Endothelial cell of umbilical vein (primary cell): ENCODE data around the gene OR3A3. TPM values are rescaled to one million over a fixed set of nuclear protein-coding genes. Genes with fewer than 3 reads are reported as not detected.

Experiments
- BruUV-seq: library from RNA; stranded (reverse); fragments of 400-500 nt; replicated peaks from 2 replicates; lab custom pipeline; 2021; lab: Mats Ljungman, UMichigan
- CTCF ChIA-PET: fragments of 300-600, 350-600 bp; sonication (Branson Sonifier 250); formaldehyde crosslinking; loops from one replicate; lab custom pipeline; 2021; ENCODE audit warnings: antibody characterized with exemption, inconsistent platforms; lab: Charles Lee
- POLR2A ChIA-PET: fragments of 300-600, 350-600 bp; sonication (Branson Sonifier 250); formaldehyde crosslinking; loops from one replicate; lab custom pipeline; 2021; ENCODE audit warnings: antibody characterized with exemption, inconsistent platforms; lab: Charles Lee
- DNase-seq: peaks from one replicate; pipeline ENCODE4 v3.0.0-alpha.2; 2011; ENCODE audit warnings: low read depth, low spot score
- FAIRE-seq: peaks from 2 replicates; lab custom pipeline; 2011; peaks lifted over from hg19 to GRCh38; lab: Jason Lieb, UNC
- H2AFZ ChIP-seq: 2 replicates; pipeline ENCODE4 v1.6.0; 2012; ENCODE audit warnings: low read depth, low read length, control low read depth, inconsistent platforms
- H3K27ac ChIP-seq: 2 replicates; pipeline ENCODE4 v1.5.1; 2011; ENCODE audit warnings: low read depth, mild to moderate bottlenecking, control low read depth, low read length, moderate library complexity; ENCODE audit not compliant: insufficient read depth
- H3K27me3 ChIP-seq, 2 experiments: 2 replicates each; pipeline versions ENCODE4 v1.6.0 to v1.6.1; 2011; ENCODE audit warnings: low read length in 2 of 2, mixed read lengths in 1 of 2; ENCODE audit not compliant: control insufficient read depth in 2 of 2, insufficient read depth in 2 of 2
- H3K36me3 ChIP-seq, 2 experiments: 2 replicates in 1 of 2; 3 replicates in 1 of 2; pipeline ENCODE4 v1.5.1; 2011; ENCODE audit warnings: low read length in 2 of 2, mild to moderate bottlenecking in 1 of 2, moderate library complexity in 1 of 2; ENCODE audit not compliant: control insufficient read depth in 2 of 2, insufficient read depth in 2 of 2; ENCODE audit errors: extremely low read depth in 1 of 2
- H3K4me1 ChIP-seq: 3 replicates; pipeline ENCODE4 v1.5.1; 2011; ENCODE audit warnings: mild to moderate bottlenecking, low read length; ENCODE audit not compliant: control insufficient read depth, insufficient read depth; ENCODE audit errors: extremely low read depth
- H3K4me2 ChIP-seq: 2 replicates; pipeline ENCODE4 v1.6.1; 2011; ENCODE audit warnings: low read length, control low read depth, mixed read lengths; ENCODE audit not compliant: insufficient read depth
- H3K4me3 ChIP-seq, 3 experiments: fragments of 200-600 bp in 1 of 3; sonication (generic), shearing (Covaris generic) in 1 of 3; replicated peaks in 1 of 3; 2 replicates each; pipeline ENCODE4 v1.5.1; 2011 to 2016; ENCODE audit warnings: control low read depth in 3 of 3, low read length in 3 of 3, mild to moderate bottlenecking in 2 of 3, inconsistent platforms in 1 of 3, low read depth in 1 of 3, moderate library complexity in 1 of 3; ENCODE audit not compliant: insufficient read depth in 1 of 3
- H3K79me2 ChIP-seq: 2 replicates; pipeline ENCODE4 v1.6.0; 2012; ENCODE audit warnings: low read length, inconsistent platforms; ENCODE audit not compliant: control insufficient read depth, insufficient read depth
- H3K9ac ChIP-seq: replicated peaks from 2 replicates; pipeline ENCODE3; 2011; ENCODE audit warnings: low read length, control low read depth; ENCODE audit not compliant: insufficient read depth; ENCODE audit errors: extremely low read depth
- H3K9me1 ChIP-seq: replicated peaks from 3 replicates; pipeline ENCODE4 v1.6.0; 2011; ENCODE audit warnings: mild to moderate bottlenecking, low read length; ENCODE audit not compliant: control insufficient read depth, insufficient read depth; ENCODE audit errors: extremely low read depth
- H3K9me3 ChIP-seq: replicated peaks from 2 replicates; pipeline ENCODE4 v1.5.1; 2012; ENCODE audit warnings: low read length, inconsistent platforms; ENCODE audit not compliant: control insufficient read depth, insufficient read depth
- H4K20me1 ChIP-seq: replicated peaks from 2 replicates; pipeline ENCODE3; 2011; ENCODE audit warnings: mild to moderate bottlenecking, low read length; ENCODE audit not compliant: control insufficient read depth, insufficient read depth; ENCODE audit errors: extremely low read depth
- EZH2 ChIP-seq: IDR thresholded peaks from 2 replicates; pipeline ENCODE4 v1.6.1; 2012; ENCODE audit warnings: borderline replicate concordance, low read depth, mild to moderate bottlenecking, moderate library complexity, low read length, inconsistent platforms; ENCODE audit not compliant: severe bottlenecking
- FOS ChIP-seq: IDR thresholded peaks from 2 replicates; pipeline ENCODE4 v1.6.1; 2011; ENCODE audit warnings: mild to moderate bottlenecking, low read length, moderate library complexity, borderline replicate concordance; ENCODE audit not compliant: insufficient read depth
- GATA2 ChIP-seq: IDR thresholded peaks from 2 replicates; pipeline ENCODE4 v1.7.0; 2011; ENCODE audit warnings: low read depth, mild to moderate bottlenecking, moderate library complexity, mixed read lengths, low read length; ENCODE audit not compliant: insufficient read length, insufficient read depth
- JUN ChIP-seq: IDR thresholded peaks from 2 replicates; pipeline ENCODE4 v1.6.1; 2011; ENCODE audit warnings: borderline replicate concordance, low read depth; ENCODE audit not compliant: insufficient read length, insufficient read depth
- MYC ChIP-seq: IDR thresholded peaks from one replicate; pipeline ENCODE4 v1.6.1; 2011; ENCODE audit warnings: mild to moderate bottlenecking, low read depth, low read length
- POLR2A ChIP-seq: IDR thresholded peaks from 2 replicates; pipeline ENCODE4 v1.6.1; 2012; ENCODE audit warnings: low read depth, mild to moderate bottlenecking, control low read depth, low read length
- POLR2AphosphoS5 ChIP-seq: IDR thresholded peaks from 2 replicates; pipeline ENCODE4 v1.6.1; 2012; ENCODE audit warnings: low read depth, mild to moderate bottlenecking, control low read depth, low read length, moderate library complexity; ENCODE audit not compliant: insufficient read depth
- dilution Hi-C: fragments of 300-500 bp; cut with MboI; formaldehyde crosslinking; loops from one replicate; pipeline ENCODE4 v1.15.0; 2019; ENCODE audit warnings: low sequenced_read_pairs; ENCODE audit not compliant: extremely low pct_ligation_motif_present
- intact Hi-C: fragments of 100-400 bp; cut with micrococcal nuclease; formaldehyde crosslinking; loops from one replicate; pipeline ENCODE4 v1.10.0; 2022
- polyA plus RNA-seq, 4 experiments: library from polyadenylated mRNA; depleted of rRNA in 3 of 4; stranded (reverse) in 3 of 4; unstranded in 1 of 4; fragments of >200 nt; gene quantifications; 2 replicates each; pipeline versions ENCODE4 v1.2.1 to v1.2.3, GENCODE V29; 2011 to 2012; ENCODE audit warnings: missing spikeins in 1 of 4
- small RNA-seq: library from RNA; depleted of rRNA; stranded (forward); fragments of <200 nt; gene quantifications from one replicate; pipeline ENCODE3, GENCODE V24; 2012; ENCODE audit warnings: low replicate concordance, low read depth; ENCODE audit not compliant: insufficient read depth, insufficient read length
- total RNA-seq: library from RNA; stranded (reverse); gene quantifications from 2 replicates; pipeline ENCODE4 v1.2.3, GENCODE V29; 2021
- TF ChIP-seq, protein P1 (sequence below): IDR thresholded peaks from 2 replicates; pipeline ENCODE4 v1.6.1; 2011; ENCODE audit not compliant: insufficient read depth, insufficient read length
- TF ChIP-seq, protein P2 (sequence below), 2 donors: IDR thresholded peaks; 1 replicate in 1 of 2; 2 replicates in 1 of 2; pipeline ENCODE4 v1.5.1; 2011; ENCODE audit warnings: low read length in 2 of 2, mild to moderate bottlenecking in 2 of 2, moderate library complexity in 2 of 2, control low read depth in 1 of 2, inconsistent platforms in 1 of 2, low read depth in 1 of 2; ENCODE audit not compliant: insufficient read depth in 1 of 2; ENCODE audit errors: extremely low read depth in 1 of 2

The OR3A3 gene
- total and polyA plus RNA-seq, 2 donors (not counting 3 experiments of a cell fraction or from before 2014, with no cell fraction given), result not detected

DNA sequence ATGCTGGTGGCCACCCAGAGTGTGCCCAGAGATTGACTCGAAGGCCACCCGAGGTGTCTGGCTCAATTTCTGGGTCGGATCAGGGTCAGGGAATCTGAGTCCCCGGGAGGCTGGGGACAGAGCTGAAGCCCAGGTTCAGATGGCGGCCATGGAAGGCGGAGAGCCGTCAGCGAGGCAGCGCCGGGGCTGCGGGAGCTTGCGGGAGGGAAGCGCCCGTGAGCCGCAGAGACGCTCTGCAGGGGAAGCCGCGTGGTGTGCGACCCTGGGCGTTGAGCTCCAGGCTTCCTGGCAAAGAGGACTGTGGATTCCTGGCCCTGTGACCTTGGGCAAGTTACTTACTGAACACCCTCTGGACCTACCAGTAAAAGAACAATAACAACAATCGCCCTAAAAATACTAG, 61.0 kb downstream of the OR3A3 start:
- Histone ChIP-seq H3K9me1 (no peaks in the 10 kb centered on the region), H4K20me1 (no peaks in the 10 kb centered on the region), H3K4me3 (no peak overlapping the region), H3K27me3 (no peaks in the 10 kb centered on the region), H3K9ac (no peak overlapping the region), H3K9me3 (no peaks in the 10 kb centered on the region), H2AFZ (no peak overlapping the region), H3K36me3 (no peaks in the 10 kb centered on the region), H3K4me1 (no peaks in the 10 kb centered on the region), H3K79me2 (no peaks in the 10 kb centered on the region), H3K27ac (no peak overlapping the region), H3K4me2 (no peak overlapping the region)
- dilution Hi-C loops, result no loop called here
- intact Hi-C loops, result no loop called here
- no TSS peak for BruUV-seq
- DNase-seq, result no peak
- FAIRE-seq, result no peak
- no peak for TF ChIP-seq JUN
- no peak for TF ChIP-seq POLR2A
- TF ChIP-seq, protein P1, sequence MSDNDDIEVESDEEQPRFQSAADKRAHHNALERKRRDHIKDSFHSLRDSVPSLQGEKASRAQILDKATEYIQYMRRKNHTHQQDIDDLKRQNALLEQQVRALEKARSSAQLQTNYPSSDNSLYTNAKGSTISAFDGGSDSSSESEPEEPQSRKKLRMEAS, result no peak
- no peak for TF ChIP-seq MYC
- no peak for TF ChIP-seq GATA2
- no peak for TF ChIP-seq FOS
- TF ChIP-seq EZH2, result no peak
- TF ChIP-seq, protein P2, sequence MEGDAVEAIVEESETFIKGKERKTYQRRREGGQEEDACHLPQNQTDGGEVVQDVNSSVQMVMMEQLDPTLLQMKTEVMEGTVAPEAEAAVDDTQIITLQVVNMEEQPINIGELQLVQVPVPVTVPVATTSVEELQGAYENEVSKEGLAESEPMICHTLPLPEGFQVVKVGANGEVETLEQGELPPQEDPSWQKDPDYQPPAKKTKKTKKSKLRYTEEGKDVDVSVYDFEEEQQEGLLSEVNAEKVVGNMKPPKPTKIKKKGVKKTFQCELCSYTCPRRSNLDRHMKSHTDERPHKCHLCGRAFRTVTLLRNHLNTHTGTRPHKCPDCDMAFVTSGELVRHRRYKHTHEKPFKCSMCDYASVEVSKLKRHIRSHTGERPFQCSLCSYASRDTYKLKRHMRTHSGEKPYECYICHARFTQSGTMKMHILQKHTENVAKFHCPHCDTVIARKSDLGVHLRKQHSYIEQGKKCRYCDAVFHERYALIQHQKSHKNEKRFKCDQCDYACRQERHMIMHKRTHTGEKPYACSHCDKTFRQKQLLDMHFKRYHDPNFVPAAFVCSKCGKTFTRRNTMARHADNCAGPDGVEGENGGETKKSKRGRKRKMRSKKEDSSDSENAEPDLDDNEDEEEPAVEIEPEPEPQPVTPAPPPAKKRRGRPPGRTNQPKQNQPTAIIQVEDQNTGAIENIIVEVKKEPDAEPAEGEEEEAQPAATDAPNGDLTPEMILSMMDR (IDR thresholded peaks at IDR 0.05; ENCODE audit: extremely low read depth in 1 of 2, insufficient read depth in 1 of 2, low read depth in 1 of 2, low read length in 2 of 2), result no peak
- no peak for TF ChIP-seq POLR2AphosphoS5
- POLR2A ChIA-PET, result no interaction called here
- CTCF ChIA-PET, result no interaction called here

Small RNA genes lying within 50 kb of the gene (small RNA-seq; reads per million reads assigned to genes)
- not detected for gene OR1AC1P

Other genes starting within 250 kb of the OR3A3 start
- gene OR1A2, start 213.9 kb upstream of the OR3A3 start, total RNA-seq, result not detected in 2 replicates
- gene OR1A2, start 213.9 kb upstream of the OR3A3 start, polyA plus RNA-seq, result not detected in 2 replicates
- not detected in 2 replicates for gene OR1A1, start 203.7 kb upstream of the OR3A3 start, total RNA-seq
- gene OR1A1, start 203.7 kb upstream of the OR3A3 start, polyA plus RNA-seq, result not detected in 2 replicates
- not detected in 2 replicates for gene OR3A1, start 113.0 kb upstream of the OR3A3 start, total RNA-seq
- gene OR3A1, start 113.0 kb upstream of the OR3A3 start, polyA plus RNA-seq, result not detected in 2 replicates
- not detected in 2 replicates for gene OR3A2, start 25.1 kb upstream of the OR3A3 start, total RNA-seq
- gene OR3A2, start 25.1 kb upstream of the OR3A3 start, polyA plus RNA-seq, result 0.10 and 0.11 TPM in 2 replicates
- gene OR1E1, start 13.0 kb upstream of the OR3A3 start, total RNA-seq, result not detected in 2 replicates
- gene OR1E1, start 13.0 kb upstream of the OR3A3 start, polyA plus RNA-seq, result 0.06 TPM in 1 of 2 replicates, not detected in the other
- gene OR1E2, start 22.5 kb downstream of the OR3A3 start, total RNA-seq, result not detected in 2 replicates
- not detected in 2 replicates for gene OR1E2, start 22.5 kb downstream of the OR3A3 start, polyA plus RNA-seq
- gene SPATA22, start 60.4 kb downstream of the OR3A3 start, total RNA-seq, result not detected in 2 replicates
- 0.29 and 4.3 TPM in 2 replicates for gene SPATA22, start 60.4 kb downstream of the OR3A3 start, polyA plus RNA-seq
- not detected in 2 replicates for gene ASPA, start 64.6 kb downstream of the OR3A3 start, total RNA-seq
- 0.01 TPM in 1 of 2 replicates, not detected in the other for gene ASPA, start 64.6 kb downstream of the OR3A3 start, polyA plus RNA-seq
- not detected in 2 replicates for gene TRPV3, start 146.4 kb downstream of the OR3A3 start, total RNA-seq
- 0.01 TPM in 1 of 2 replicates, not detected in the other for gene TRPV3, start 146.4 kb downstream of the OR3A3 start, polyA plus RNA-seq
- 1.4 and 2.5 TPM in 2 replicates for gene TRPV1, start 198.0 kb downstream of the OR3A3 start, total RNA-seq
- gene TRPV1, start 198.0 kb downstream of the OR3A3 start, polyA plus RNA-seq, result 1.4 and 1.8 TPM in 2 replicates
- gene SHPK, start 224.9 kb downstream of the OR3A3 start, total RNA-seq, result 15.9 and 17.8 TPM in 2 replicates
- gene SHPK, start 224.9 kb downstream of the OR3A3 start, polyA plus RNA-seq, result 14.7 and 15.4 TPM in 2 replicates
- gene CTNS, start 225.4 kb downstream of the OR3A3 start, total RNA-seq, result 20.8 and 25.9 TPM in 2 replicates
- 17.9 and 20.5 TPM in 2 replicates for gene CTNS, start 225.4 kb downstream of the OR3A3 start, polyA plus RNA-seq